Activated T-cell treated with anti-CD3 and anti-CD28 coated beads for 4 hours (primary cell): Measurements from ENCODE around the gene HIPK2.
"Not testable (repeated sequence)": the region's sequence is repeated elsewhere in the genome, so short reads cannot be mapped to it uniquely, and the experiment has no call there.

Experiments
- DNase-seq: peaks from one replicate; pipeline ENCODE4 v3.0.0-alpha.2; 2020

Gene HIPK2

GRCh38 chr7:139562961-139563565 lies 214.7 kb downstream of the HIPK2 start:
- no peak for DNase-seq

GRCh38 chr7:139562491-139562890 lies 215.3 kb downstream of the HIPK2 start:
- no peak for DNase-seq

DNA sequence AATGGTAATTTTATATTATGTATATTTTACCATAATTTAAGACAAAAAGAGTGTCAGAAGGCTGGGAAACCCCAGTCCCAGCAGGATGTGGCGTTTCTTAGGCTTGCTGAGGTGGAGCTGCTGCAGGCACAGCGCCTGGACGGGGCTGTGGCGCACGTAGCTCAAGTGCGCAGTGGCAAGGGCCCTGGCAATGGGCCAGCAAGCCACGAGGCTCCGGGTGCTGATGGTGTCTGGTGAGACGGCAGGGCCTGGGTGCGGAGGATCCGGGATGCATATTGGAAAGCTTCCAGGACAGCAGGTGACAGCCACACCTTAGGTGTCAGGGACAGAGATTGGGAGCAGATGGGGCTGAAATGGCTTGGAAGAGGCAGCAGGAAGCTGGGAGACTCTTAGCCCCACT lies 217.1 kb downstream of the HIPK2 start:
- DNase-seq = no peak

- no peak for DNase-seq
These were observed 217.6 kb downstream of the HIPK2 start for GRCh38 chr7:139560199-139560598.

DNA sequence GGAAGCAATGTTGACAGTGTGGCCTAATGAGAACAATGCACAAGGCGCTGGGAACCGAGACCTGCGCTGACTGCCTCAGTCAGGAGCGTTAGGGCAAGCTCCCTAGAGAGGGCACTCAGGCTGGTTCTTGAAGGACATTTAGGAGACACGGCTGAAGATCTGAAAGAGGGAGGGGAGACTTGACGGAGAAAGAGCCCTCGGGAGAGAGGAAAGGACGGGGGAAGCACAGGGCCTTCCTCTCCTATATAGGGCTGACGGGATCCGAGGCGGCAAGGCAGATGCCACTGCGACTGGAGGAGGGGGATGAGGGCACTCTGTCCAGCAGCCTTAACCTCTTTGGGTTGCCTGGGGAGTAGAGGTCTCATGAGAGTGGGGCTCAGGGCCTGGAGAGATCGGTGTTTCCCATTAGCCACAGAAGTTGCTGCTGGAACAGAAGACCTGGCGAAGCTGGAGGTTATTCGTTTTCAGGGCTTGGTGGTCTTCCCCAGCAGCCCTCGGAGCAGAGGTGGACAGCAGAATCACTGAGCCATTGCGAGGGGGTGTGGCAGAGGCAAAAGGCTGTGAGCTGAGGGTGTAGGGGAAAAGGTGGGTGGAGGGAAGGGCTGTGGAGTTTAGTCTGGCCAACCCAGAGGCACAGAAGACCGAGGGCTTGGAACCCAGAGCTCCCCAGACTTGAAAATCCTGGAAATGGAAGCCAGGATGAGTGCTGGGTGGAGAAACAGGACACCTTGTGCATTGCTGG lies 218.3 kb downstream of the HIPK2 start:
- no peak for DNase-seq

DNA sequence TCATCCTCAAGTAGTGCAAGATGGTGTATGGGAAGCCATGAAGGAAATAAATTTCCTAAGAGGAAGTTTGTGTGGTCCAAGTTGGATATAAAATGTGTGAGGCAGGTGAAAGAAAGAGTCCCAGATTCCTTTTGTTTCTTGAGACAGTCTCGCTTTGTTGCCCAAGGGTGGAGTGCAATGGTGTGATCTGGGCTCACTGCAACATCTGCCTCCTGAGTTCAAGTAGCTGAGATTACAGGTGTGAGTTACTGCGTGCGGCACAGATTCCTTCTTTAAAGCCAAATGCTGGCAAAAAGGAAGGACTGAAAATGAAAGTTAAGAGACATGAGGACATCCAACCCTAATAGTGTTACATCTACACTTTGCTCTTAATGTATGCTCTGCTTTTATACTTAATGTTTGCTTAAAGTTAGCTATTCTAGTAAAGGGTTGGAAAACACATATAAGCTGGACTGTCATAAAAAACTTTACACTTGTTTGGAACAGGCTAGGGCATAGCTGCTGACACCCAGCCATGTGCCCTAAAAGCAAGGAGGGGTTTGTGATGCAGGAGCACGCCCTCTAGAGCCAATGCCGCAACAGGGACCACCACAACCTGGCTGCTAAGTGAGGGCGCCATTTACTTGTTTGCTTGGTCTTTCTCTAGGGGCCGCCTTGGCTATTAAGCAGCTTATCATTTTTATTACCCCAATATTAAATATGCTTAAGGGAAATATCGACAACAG lies 219.8 kb downstream of the HIPK2 start:
- DNase-seq = no peak

DNA sequence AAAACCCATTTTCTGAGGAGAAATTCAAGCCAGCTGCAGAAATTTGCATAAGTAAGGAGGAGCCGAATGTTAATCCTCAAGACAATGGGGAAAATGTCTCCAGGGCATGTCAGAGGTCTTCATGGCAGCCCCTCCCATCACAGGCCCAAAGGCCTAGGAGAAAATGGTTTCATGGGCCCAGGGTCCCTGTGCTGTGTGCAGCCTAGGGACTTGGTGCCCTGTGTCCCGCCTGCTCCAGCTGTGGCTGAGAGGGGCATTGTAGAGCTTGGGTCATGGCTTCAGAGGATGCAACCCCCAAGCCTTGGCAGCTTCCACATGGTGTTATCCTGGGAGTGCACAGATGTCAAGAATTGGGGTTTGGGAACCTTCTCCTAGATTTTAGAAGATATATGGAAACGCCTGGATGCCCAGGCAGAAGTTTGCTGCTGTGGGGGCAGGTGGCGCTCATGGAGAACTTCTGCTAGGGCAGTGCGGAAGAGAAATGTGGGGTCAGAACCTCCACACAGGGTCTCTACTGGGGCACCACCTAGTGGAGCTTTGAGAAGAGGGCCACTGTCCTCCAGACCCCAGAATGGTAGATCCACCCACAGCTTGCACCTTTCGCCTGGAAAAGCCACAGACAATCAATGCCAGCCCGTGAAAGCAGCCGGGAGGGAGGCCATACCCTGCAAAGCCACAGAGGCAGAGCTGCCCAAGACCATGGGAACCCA lies 223.7 kb downstream of the HIPK2 start:
- not testable (repeated sequence) for DNase-seq

- DNase-seq = no peak
These were observed 229.3 kb downstream of the HIPK2 start for GRCh38 chr7:139548302-139549028.

DNA sequence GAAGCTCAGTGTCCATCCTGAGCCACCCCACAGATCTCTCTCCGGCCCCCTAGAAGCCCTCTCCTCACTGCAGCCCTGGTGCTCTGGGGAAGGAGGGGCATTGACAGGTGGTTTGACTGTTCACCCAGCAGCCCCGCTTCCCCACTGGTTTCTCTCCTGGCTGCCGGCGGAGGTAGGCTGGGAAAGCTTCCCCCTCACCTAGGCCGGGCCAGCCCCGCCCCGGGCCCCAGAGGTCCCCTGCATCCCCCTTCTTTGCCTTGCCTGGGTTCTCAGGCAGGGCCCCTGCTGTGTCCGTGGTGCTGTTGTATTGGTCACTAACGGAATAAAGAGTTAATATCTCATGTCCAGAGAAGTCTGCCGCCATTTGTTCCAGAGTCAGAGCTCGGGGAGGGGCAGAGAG lies 233.2 kb downstream of the HIPK2 start:
- no peak for DNase-seq

DNA sequence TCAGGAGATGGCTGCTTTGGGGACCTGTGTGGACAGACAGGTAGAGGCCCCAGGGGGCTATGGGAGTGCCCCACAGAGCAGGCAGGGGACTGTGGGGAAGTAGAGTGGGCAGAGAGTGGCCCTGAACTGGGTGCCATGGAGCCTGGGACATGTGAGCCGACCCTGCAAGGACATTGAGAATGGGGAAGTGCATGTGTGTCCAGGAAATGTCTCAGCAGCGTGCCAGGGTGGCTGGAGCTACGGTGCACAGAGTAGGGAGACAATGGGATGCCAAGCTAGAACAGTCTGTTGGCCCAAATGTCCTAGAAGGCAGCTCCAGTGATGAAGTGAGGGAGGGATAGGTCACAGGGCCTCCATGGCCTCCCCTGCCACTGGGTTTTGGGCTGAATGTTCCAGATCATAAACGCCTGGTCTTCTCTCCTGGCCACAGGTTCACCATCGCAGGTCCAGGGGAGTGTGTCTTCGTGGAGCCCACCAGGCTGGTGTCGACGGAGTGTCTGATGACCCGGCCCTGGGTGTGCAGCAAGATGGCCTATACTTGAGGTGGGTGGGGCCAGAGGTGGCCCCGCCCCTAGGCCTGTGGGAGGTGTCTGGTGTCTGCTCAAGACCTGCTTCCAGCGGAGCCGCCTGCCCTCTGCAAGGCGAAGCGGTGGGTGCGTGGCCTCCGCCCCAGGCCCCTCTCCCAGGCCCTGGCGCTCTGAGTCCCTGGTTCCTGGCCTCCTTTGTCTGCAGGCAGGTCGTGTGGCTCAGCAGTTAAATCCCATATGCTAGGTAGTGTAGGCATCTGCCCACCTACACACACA lies 233.8 kb downstream of the HIPK2 start:
- no peak for DNase-seq

DNA sequence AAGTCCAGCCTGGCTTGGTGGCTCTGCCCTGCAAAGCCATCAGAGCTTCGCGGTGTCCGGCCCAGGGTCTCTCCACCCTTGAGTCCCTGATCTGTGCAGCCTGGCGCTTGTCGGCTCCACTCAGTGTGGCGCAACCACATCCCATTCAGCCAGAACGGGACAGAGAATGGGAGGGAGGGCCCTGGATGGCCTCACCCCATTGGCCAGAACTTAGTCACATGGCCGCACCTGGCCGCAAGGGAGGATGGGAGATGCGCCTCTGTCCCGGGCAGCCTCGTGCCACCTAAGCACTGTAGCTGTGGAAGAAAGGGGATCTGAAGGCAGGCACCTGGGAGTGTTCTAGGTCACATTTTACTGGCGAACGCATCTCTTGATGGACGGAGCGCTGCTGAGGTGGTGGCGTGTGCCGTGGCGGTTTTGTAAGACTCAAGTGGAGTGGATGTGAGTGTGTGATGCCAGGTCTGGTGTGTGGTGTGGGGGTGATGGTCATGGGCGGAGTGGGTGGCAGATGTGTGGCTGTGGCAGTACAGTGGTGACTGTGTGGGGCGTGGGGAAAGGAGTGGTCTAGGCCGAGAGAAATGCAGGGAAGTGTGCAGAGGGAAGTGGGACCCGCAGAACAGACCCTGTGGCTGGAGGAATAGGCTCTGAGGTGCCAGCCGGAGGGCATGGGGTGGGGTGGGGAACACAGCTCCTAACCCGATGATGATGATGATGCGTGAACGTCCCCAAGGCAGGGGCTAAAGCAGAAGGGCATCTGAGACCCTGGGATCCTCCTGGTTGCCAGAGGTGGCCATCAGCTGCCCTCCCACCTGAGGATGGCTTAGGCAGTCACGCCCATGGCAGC lies 235.3 kb downstream of the HIPK2 start:
- DNase-seq = no peak

DNA sequence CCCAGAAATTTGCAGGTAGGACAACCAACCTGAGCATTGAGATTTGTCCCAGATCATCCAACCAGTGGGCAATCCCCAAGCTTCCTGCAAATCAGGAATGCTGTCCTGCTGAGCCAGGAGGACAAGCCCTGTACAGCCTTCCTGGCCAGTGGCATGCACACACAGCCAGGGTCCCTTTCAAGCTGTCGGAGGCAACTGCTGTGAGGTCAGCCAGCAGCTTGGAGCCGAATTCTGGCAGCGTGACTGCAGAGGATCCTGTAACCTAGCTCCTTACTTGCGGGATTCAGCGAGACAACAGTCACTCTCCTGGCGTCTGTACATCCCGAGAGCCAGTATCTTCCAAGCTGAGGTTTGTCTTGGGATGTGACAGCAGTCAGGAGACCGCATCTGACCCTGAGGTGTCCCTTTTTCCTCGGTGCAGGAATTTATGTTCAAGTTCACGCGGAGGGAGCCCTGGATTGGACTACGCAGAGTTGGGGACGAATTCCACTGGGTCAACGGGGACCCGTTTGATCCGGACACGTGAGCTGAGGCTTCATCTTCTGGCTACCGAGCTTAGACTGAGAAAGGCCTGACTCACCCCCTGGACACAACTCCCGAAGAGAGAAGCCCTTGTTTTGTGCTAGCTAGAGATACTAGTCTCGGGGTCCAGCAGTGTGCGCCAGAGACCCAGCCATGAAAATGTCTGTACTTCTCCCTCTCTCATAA lies 236.0 kb downstream of the HIPK2 start:
- no peak for DNase-seq

- DNase-seq = no peak
These were observed 237.6 kb downstream of the HIPK2 start for GRCh38 chr7:139540203-139540602.

- DNase-seq = no peak
These were observed 238.7 kb downstream of the HIPK2 start for GRCh38 chr7:139538881-139539635.

DNA sequence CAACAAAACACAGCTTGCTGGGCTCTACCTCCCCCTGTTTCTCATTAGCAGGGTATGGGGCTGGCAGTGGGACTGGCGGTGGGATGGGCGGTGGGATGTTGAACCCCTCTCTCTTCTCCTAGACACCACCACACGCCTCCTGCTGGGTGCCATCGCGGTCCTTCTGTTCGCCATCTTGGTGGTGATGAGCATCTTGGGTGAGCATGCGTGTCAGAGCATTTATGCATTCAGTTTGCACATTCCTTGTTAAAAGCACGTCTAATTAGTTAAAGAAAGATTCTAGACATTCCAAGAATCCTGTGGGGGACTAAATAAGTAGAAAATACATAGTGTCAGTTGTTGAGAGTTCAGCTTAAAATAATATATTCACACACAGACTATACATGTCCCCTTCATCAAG lies 241.6 kb downstream of the HIPK2 start:
- no peak for DNase-seq

GRCh38 chr7:139534966-139535651 lies 242.7 kb downstream of the HIPK2 start:
- DNase-seq = no peak

- no peak for DNase-seq
These were observed 243.7 kb downstream of the HIPK2 start for GRCh38 chr7:139534096-139534495.

- no peak for DNase-seq
These were observed 245.1 kb downstream of the HIPK2 start for GRCh38 chr7:139532636-139533155.

GRCh38 chr7:139531094-139531493 lies 246.7 kb downstream of the HIPK2 start:
- DNase-seq = no peak
